HEK293T (cell line): ENCODE results near the gene MAG.
"Not testable (repeated sequence)": the region's sequence is repeated elsewhere in the genome, so short reads cannot be mapped to it uniquely, and the experiment has no call there.

Experiments used
- CTCF ChIA-PET: fragments of 350-600 bp; formaldehyde crosslinking; extraction: SDS; loops from one replicate; lab custom pipeline; 2021; ENCODE audit warnings: antibody characterized with exemption, inconsistent platforms; lab: Yijun Ruan, JAX
- POLR2A ChIA-PET: fragments of 350-600 bp; formaldehyde crosslinking; extraction: SDS; loops from one replicate; lab custom pipeline; 2020; ENCODE audit warnings: antibody characterized with exemption, inconsistent platforms; lab: Yijun Ruan, JAX
- DNase-seq: peaks from one replicate; pipeline ENCODE4 v3.0.0; 2012; ENCODE audit warnings: mixed read lengths; ENCODE audit errors: extremely low spot score
- ARNT ChIP-seq: fragments of 450-650 bp; IDR thresholded peaks from 2 replicates; pipeline ENCODE4 v1.6.1; 2017; ENCODE audit warnings: mild to moderate bottlenecking
- BHLHE40 ChIP-seq: fragments of 450-650 bp; IDR thresholded peaks from 2 replicates; pipeline ENCODE4 v1.6.1; 2016; ENCODE audit warnings: mild to moderate bottlenecking, moderate library complexity, borderline replicate concordance
- CTBP1 ChIP-seq: fragments of 450-650 bp; IDR thresholded peaks from 2 replicates; pipeline ENCODE4 v1.6.1; 2016; ENCODE audit warnings: borderline replicate concordance
- ELF4 ChIP-seq: fragments of 450-650 bp; IDR thresholded peaks from 2 replicates; pipeline ENCODE4 v1.6.1; 2017; ENCODE audit warnings: antibody characterized with exemption
- FOXA1 ChIP-seq: fragments of 450-650 bp; IDR thresholded peaks from 2 replicates; pipeline ENCODE4 v1.6.1; 2016; ENCODE audit warnings: mild to moderate bottlenecking
- FOXK2 ChIP-seq: fragments of 450-650 bp; IDR thresholded peaks from 2 replicates; pipeline ENCODE4 v1.6.1; 2016; ENCODE audit warnings: mild to moderate bottlenecking
- FOXM1 ChIP-seq: fragments of 450-650 bp; IDR thresholded peaks from 2 replicates; pipeline ENCODE4 v1.6.1; 2017; ENCODE audit warnings: mild to moderate bottlenecking, borderline replicate concordance
- HDGF ChIP-seq: fragments of 450-650 bp; IDR thresholded peaks from 2 replicates; pipeline ENCODE4 v1.6.1; 2017; ENCODE audit warnings: antibody characterized with exemption, borderline replicate concordance
- L3MBTL2 ChIP-seq: fragments of 450-650 bp; conservative IDR thresholded peaks from 2 replicates; pipeline ENCODE4 v1.6.1; 2016; ENCODE audit warnings: mild to moderate bottlenecking
- LEF1 ChIP-seq: fragments of 450-650 bp; IDR thresholded peaks from 2 replicates; pipeline ENCODE4 v1.6.1; 2017; ENCODE audit warnings: mild to moderate bottlenecking, borderline replicate concordance
- NFRKB ChIP-seq: fragments of 450-650 bp; IDR thresholded peaks from 2 replicates; pipeline ENCODE4 v1.6.1; 2016; ENCODE audit warnings: mild to moderate bottlenecking, moderate library complexity
- PKNOX1 ChIP-seq: fragments of 450-650 bp; IDR thresholded peaks from 2 replicates; pipeline ENCODE4 v1.6.1; 2016
- SP1 ChIP-seq: fragments of 450-650 bp; IDR thresholded peaks from 2 replicates; pipeline ENCODE4 v1.6.1; 2017
- SUZ12 ChIP-seq: fragments of 450-650 bp; IDR thresholded peaks from 2 replicates; pipeline ENCODE4 v1.6.1; 2016; ENCODE audit warnings: mild to moderate bottlenecking
- TARDBP ChIP-seq: fragments of 450-650 bp; IDR thresholded peaks from 2 replicates; pipeline ENCODE4 v1.6.1; 2016
- ZNF384 ChIP-seq: fragments of 450-650 bp; IDR thresholded peaks from 2 replicates; pipeline ENCODE4 v1.6.1; 2016

MAG gene

GRCh38 chr19:35352448-35353304, 60.7 kb downstream of the MAG start:
- ChIA-PET POLR2A (interaction anchor here (0.7 kb wide), 1 partner anchor 158 kb away, joined by 5 read pairs; no protein-coding TSS in a partner anchor), CTCF (interaction anchor here (0.6 to 1.8 kb wide), 5 partner anchors 18 to 285 kb away, joined by 3 to 8 read pairs (median 3); no protein-coding TSS in a partner anchor)
- peak; percentile 82 for DNase-seq
- TF ChIP-seq FOXA1 (no peak), FOXK2 (no peak), PKNOX1 (no peak), NFRKB (no peak), BHLHE40 (no peak), LEF1 (no peak)

- DNase-seq: no peak
- TF ChIP-seq L3MBTL2: no peak
- no peak for TF ChIP-seq LEF1
- TF ChIP-seq SUZ12: no peak
- no peak for TF ChIP-seq SP1
- no peak for TF ChIP-seq FOXM1
- TF ChIP-seq FOXK2: no peak
- TF ChIP-seq NFRKB: no peak
- no peak for TF ChIP-seq PKNOX1
- TF ChIP-seq CTBP1: no peak
- TF ChIP-seq HDGF: no peak
- no peak for TF ChIP-seq ZNF384
- TF ChIP-seq ARNT: no peak
- TF ChIP-seq BHLHE40: no peak
- TF ChIP-seq TARDBP: no peak
- TF ChIP-seq FOXA1: no peak
- TF ChIP-seq ELF4: no peak
- POLR2A ChIA-PET: no interaction called here
- CTCF ChIA-PET: interaction anchor here (0.6 to 1.8 kb wide), 5 partner anchors 16 to 157 kb away, joined by 3 to 8 read pairs (median 6); no protein-coding TSS in a partner anchor
Measured at GRCh38 chr19:35353635-35354034, 61.7 kb downstream of the MAG start.

DNA sequence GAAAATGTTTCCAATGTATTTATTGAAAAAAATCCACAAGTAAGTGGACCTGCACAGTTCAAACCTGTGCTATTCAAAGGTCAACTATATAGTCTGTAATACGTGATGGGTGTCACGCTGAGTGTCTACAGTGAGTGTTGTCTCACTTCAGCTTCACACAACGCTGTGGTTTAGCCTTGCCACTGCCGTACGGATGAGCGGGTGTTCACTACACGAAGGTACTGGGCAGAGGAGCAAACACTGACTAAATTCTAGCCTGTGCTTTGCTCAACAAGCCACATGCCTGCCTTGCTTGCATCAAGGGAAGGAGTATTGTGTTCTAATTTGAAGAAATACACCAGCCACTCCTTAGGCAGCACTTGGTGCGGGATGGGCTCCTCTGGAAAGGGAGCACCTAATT, 62.9 kb downstream of the MAG start:
- ChIA-PET POLR2A (no interaction called here), CTCF (no interaction called here)
- TF ChIP-seq SP1 (no peak), ELF4 (no peak), ZNF384 (no peak)
- no peak for DNase-seq

GRCh38 chr19:35355791-35356460, 64.0 kb downstream of the MAG start:
- ChIA-PET CTCF (interaction anchor here (0.7 kb wide), 1 partner anchor 17 kb away, joined by 5 read pairs; no protein-coding TSS in a partner anchor), POLR2A (no interaction called here)
- DNase-seq: no peak
- TF ChIP-seq L3MBTL2 (no peak), HDGF (no peak), BHLHE40 (no peak), FOXM1 (no peak), FOXA1 (no peak), PKNOX1 (no peak), ZNF384 (no peak), NFRKB (no peak), ARNT (no peak)

- no peak for DNase-seq
- TF ChIP-seq L3MBTL2 (no peak), SP1 (no peak), PKNOX1 (no peak), ELF4 (no peak), LEF1 (no peak), CTBP1 (no peak), FOXM1 (no peak), TARDBP (no peak), SUZ12 (no peak), FOXK2 (no peak), ZNF384 (no peak), NFRKB (no peak), FOXA1 (no peak), HDGF (no peak), BHLHE40 (no peak), ARNT (no peak)
- CTCF ChIA-PET: interaction anchor here (1.2 kb wide), 1 partner anchor 137 kb away, joined by 4 read pairs; no protein-coding TSS in a partner anchor
- POLR2A ChIA-PET: no interaction called here
Measured at GRCh38 chr19:35357867-35358573, 66.1 kb downstream of the MAG start, which contains the start of gene FFAR3. Gene FFAR3, plus strand, starts transcription at chr19:35358460. Its CDS starts 431 bp downstream, at chr19:35358891.

DNA sequence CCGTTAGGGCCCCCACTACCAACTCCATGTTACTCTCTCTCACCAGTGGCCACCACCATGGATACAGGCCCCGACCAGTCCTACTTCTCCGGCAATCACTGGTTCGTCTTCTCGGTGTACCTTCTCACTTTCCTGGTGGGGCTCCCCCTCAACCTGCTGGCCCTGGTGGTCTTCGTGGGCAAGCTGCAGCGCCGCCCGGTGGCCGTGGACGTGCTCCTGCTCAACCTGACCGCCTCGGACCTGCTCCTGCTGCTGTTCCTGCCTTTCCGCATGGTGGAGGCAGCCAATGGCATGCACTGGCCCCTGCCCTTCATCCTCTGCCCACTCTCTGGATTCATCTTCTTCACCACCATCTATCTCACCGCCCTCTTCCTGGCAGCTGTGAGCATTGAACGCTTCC, 66.9 kb downstream of the MAG start:
- CTCF ChIA-PET: not testable (repeated sequence)

GRCh38 chr19:35359395-35359794, 67.4 kb downstream of the MAG start:
- DNase-seq, POLR2A ChIA-PET, CTCF ChIA-PET: not testable (repeated sequence)

More for the DNA sequence above, 66.9 kb downstream of the MAG start:
- DNase-seq, POLR2A ChIA-PET: not testable (repeated sequence)

DNA sequence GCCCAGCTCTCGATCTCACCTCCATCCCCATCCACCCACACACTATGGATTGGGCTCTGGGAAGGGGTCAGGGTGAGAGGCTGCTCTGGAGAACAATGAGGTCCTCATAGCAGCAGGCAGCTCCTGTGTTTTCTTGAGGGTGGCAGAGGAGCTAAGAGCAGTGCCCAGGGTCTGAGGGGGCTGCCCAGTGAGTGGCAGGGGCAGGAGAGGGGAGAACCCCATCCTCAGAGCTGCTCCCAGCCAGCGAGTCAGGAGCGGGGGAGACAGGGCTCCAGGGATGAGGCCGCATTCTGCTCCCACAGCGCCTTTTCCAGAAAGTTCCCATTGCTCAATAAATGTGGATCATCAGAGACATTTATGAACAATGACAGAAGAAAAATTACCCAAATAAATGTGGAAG, 68.1 kb downstream of the MAG start:
- CTCF ChIA-PET, DNase-seq, POLR2A ChIA-PET: not testable (repeated sequence)
